ENCODE measurements around the gene GRAP. TPM values are rescaled to one million over a fixed set of nuclear protein-coding genes. Genes with fewer than 3 reads are reported as not detected.

The GRAP gene
- total and polyA plus RNA-seq, 2 donors (not counting 3 experiments of a cell fraction or from before 2014, with no cell fraction given), result 32.1 to 43.6 TPM

DNA sequence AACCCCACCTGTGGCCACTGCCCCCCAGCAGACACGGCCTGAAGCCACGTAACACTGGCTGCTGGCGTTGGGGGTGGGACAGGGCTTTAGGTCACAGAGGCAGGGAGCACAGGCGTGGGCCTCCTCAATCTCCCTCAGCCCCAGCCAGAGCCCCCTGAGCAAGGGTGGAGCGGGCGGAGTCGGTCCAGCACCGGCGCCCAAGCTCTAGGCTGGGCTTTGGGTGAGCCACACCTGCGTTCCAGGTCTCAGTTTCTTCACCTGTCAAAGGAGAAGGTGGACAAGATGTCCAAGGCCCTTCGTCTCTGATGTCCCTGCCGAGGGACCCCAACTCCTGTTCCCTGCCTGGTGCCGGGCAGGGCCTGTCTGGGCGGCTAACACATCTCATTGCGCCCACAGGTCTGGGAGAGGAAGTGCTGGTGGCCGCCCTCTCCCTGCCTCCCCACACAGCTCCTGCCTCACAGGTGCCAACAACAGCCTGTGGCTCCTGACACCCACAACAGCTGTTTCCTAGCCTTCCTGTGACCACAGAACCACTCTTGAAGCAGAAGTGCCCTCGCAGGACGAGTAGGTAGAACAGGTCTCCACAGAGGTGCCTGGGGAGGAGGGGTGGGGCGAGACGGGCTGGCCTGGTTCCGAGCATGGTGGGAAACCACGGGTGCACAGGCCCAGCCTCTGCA lies 54.2 kb downstream of the GRAP start:
- POLR2A ChIA-PET, result no interaction called here
- no peak for FAIRE-seq

More for the DNA sequence above, 54.2 kb downstream of the GRAP start:
- H3K4me1 ChIP-seq (ENCODE audit: control insufficient read depth, extremely low read depth, insufficient read depth, low read length), result no peaks in the 10 kb centered on the region
- peaks cover 30% of the 10 kb centered on the region for H3K79me2 ChIP-seq (ENCODE audit: control insufficient read depth, insufficient read depth, low read length)
- no peak for TF ChIP-seq MYC (IDR thresholded peaks at IDR 0.05; ENCODE audit: low read depth, low read length)
- no peak for TF ChIP-seq EZH2 (IDR thresholded peaks at IDR 0.05; ENCODE audit: borderline replicate concordance, low read depth, low read length, severe bottlenecking)
- no peak for TF ChIP-seq POLR2AphosphoS5 (IDR thresholded peaks at IDR 0.05; ENCODE audit: insufficient read depth, low read depth, low read length)
- TF ChIP-seq POLR2A (IDR thresholded peaks at IDR 0.05; ENCODE audit: low read depth, low read length), result no peak
- TF ChIP-seq JUN (IDR thresholded peaks at IDR 0.05; ENCODE audit: borderline replicate concordance, insufficient read depth, insufficient read length, low read depth), result no peak
- no peak for TF ChIP-seq GATA2 (IDR thresholded peaks at IDR 0.05; ENCODE audit: insufficient read depth, insufficient read length, low read depth, low read length)
- no peak for TF ChIP-seq FOS (IDR thresholded peaks at IDR 0.05; ENCODE audit: borderline replicate concordance, insufficient read depth, low read length)
- TF ChIP-seq, protein P1, sequence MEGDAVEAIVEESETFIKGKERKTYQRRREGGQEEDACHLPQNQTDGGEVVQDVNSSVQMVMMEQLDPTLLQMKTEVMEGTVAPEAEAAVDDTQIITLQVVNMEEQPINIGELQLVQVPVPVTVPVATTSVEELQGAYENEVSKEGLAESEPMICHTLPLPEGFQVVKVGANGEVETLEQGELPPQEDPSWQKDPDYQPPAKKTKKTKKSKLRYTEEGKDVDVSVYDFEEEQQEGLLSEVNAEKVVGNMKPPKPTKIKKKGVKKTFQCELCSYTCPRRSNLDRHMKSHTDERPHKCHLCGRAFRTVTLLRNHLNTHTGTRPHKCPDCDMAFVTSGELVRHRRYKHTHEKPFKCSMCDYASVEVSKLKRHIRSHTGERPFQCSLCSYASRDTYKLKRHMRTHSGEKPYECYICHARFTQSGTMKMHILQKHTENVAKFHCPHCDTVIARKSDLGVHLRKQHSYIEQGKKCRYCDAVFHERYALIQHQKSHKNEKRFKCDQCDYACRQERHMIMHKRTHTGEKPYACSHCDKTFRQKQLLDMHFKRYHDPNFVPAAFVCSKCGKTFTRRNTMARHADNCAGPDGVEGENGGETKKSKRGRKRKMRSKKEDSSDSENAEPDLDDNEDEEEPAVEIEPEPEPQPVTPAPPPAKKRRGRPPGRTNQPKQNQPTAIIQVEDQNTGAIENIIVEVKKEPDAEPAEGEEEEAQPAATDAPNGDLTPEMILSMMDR (IDR thresholded peaks at IDR 0.05; ENCODE audit: extremely low read depth in 1 of 2, insufficient read depth in 1 of 2, low read depth in 1 of 2, low read length in 2 of 2), result no peak
- TF ChIP-seq, protein P2, sequence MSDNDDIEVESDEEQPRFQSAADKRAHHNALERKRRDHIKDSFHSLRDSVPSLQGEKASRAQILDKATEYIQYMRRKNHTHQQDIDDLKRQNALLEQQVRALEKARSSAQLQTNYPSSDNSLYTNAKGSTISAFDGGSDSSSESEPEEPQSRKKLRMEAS (IDR thresholded peaks at IDR 0.05; ENCODE audit: insufficient read depth, insufficient read length), result no peak
- intact Hi-C loops (cut with micrococcal nuclease) (no loop called here), dilution Hi-C loops (cut with MboI; ENCODE audit: extremely low pct_ligation_motif_present, low sequenced_read_pairs) (no loop called here)
- CTCF ChIA-PET, result no interaction called here
- no peak overlapping the region for H3K4me3 ChIP-seq (replicated peaks in 1 of 3; ENCODE audit: insufficient read depth in 1 of 3, low read depth in 1 of 3, low read length in 3 of 3)
- H2AFZ ChIP-seq (ENCODE audit: low read depth, low read length), result no peak overlapping the region
- H3K9me3 ChIP-seq (replicated peaks; ENCODE audit: control insufficient read depth, insufficient read depth, low read length), result no peaks in the 10 kb centered on the region
- H3K4me2 ChIP-seq (ENCODE audit: insufficient read depth, low read length), result no peak overlapping the region
- H4K20me1 ChIP-seq (replicated peaks; ENCODE audit: control insufficient read depth, extremely low read depth, insufficient read depth, low read length), result no peaks in the 10 kb centered on the region
- no peak overlapping the region for H3K9ac ChIP-seq (replicated peaks; ENCODE audit: extremely low read depth, insufficient read depth, low read length)
- no peaks in the 10 kb centered on the region for H3K9me1 ChIP-seq (replicated peaks; ENCODE audit: control insufficient read depth, extremely low read depth, insufficient read depth, low read length)
- H3K27ac ChIP-seq (ENCODE audit: insufficient read depth, low read depth, low read length), result no peak overlapping the region
- no peaks in the 10 kb centered on the region for H3K27me3 ChIP-seq (ENCODE audit: control insufficient read depth in 2 of 2, insufficient read depth in 2 of 2, low read length in 2 of 2)
- no TSS peak for BruUV-seq (replicated peaks)
- peaks cover 0 to 2% of the 10 kb centered on the region in 2 experiments for H3K36me3 ChIP-seq (ENCODE audit: control insufficient read depth in 2 of 2, extremely low read depth in 1 of 2, insufficient read depth in 2 of 2, low read length in 2 of 2)
- no peak for DNase-seq (ENCODE audit: low read depth, low spot score)
